ENCODE data around the gene B3GNT8. TPM values are rescaled to one million over a fixed set of nuclear protein-coding genes. Genes with fewer than 3 reads are reported as not detected.

Gene B3GNT8, protein sequence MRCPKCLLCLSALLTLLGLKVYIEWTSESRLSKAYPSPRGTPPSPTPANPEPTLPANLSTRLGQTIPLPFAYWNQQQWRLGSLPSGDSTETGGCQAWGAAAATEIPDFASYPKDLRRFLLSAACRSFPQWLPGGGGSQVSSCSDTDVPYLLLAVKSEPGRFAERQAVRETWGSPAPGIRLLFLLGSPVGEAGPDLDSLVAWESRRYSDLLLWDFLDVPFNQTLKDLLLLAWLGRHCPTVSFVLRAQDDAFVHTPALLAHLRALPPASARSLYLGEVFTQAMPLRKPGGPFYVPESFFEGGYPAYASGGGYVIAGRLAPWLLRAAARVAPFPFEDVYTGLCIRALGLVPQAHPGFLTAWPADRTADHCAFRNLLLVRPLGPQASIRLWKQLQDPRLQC
- total RNA-seq, result not detected

GRCh38 chr19:41426952-41427646, at the start of gene B3GNT8:
Gene B3GNT8 (minus strand): TSS chr19:41427374. CDS start chr19:41426778, 596 bp downstream.

DNA sequence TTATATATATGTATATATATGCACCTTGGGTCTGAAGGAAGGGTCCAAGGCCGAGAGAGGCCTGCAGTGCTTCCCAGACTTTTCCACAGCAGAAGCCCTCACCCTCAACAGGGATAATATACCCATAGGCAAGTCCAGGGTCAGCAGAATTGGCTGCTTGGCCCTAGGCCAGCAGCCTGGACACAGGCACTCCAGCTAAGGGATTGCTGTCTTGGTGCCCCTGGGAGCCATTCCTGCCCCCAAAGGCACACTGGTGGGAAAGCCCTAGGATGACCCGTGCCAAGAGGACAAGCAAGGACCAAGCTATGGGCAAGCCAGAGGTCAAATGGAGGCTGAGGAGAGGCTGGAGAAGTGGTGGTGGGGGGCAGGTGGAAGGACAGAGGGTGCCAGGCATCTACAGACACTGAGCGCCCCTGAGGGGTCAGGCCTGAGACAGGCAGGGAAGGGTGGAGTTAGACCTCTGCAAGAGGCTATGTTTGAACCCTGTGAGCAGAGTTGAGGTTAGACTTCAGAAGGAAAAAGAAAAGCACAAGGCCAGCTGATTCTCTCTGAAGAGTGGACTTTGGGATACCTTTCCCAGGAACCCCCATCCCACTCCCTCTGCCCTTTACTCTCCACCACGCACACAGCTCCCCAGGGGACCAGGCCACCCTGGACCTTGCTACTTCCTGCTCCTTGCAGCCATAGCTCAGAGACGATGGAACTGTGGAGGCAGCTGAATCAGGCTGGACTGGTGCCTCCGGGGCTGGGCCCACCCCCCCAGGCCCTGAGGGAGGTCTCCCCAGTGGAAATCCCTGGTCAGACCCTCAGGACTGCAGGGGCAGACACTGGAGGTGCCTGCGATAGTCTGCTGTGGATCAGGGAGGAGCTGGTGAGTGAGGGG, 15.5 kb upstream of the B3GNT8 start, which contains the start of gene ERICH4:
ERICH4 (plus strand) TSS at position 684 of the 883 bp plus-strand sequence; CDS start at position 698, 14 bp downstream.

DNA sequence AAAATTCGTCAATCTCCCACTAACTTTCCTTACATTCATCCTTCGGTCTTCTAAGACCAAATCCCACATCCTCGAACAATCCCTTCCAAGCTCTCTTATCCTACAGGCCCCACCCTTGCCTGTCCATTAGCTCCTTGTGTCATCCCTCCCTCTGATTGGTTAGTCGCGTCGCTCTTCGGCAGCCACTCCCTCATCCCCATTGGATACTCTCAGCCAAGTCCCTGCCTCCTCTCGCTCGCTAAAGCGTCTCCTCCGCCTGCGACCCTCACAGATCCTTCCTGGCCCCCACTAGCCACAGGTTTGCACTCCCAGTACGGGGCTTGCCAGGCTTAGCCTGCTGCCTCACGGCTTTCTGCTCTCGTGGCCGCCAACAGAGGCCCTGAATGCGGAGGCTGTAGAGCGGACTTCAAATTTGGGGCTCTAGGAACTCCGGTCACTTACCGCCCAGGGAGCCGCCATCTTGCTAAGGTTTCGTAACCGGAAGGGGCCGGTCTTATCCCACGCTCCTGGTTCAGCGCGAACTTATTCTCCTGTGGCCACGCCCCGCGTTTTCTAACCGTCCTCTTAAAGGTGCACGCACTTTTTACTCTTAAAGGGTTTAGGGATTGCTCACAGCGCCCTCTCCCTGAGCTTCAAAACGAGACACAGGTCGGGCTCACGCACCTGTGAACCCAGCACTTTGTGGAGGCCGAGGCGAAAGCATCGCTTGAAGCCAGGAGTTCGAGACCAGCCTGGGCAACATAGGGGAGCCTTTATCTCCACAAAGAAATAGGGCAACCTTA, 12.5 kb upstream of the B3GNT8 start, which contains the start of gene DMAC2:
DMAC2 (minus strand) TSS at position 472 of the 782 bp plus-strand sequence; CDS start at position 459, 13 bp downstream.

GRCh38 chr19:41397086-41398049, 29.8 kb downstream of the B3GNT8 start, which contains the start of the genes BCKDHA and EXOSC5:
Gene BCKDHA (plus strand): TSS chr19:41397818. CDS start chr19:41397828, 10 bp downstream.
Gene EXOSC5 (minus strand): TSS chr19:41397359. CDS start chr19:41397328, 31 bp downstream.

GRCh38 chr19:41376241-41376997, 50.8 kb downstream of the B3GNT8 start, which contains the start of gene TMEM91:
Gene TMEM91 (plus strand): TSS chr19:41376533. CDS start chr19:41378310, 1,777 bp downstream.

Small RNAs within 50 kb of the gene (small RNA-seq; reads per million reads assigned to genes)
- not detected for gene RF00017

Other genes with a start within 250 kb of the B3GNT8 start
- 3.2 TPM for gene CYP2S1, start 234.2 kb downstream of the B3GNT8 start, total RNA-seq
- gene AXL, start 208.2 kb downstream of the B3GNT8 start, total RNA-seq, result 10.4 TPM
- gene HNRNPUL1, start 163.0 kb downstream of the B3GNT8 start, total RNA-seq, result 75.9 TPM
- gene CCDC97, start 117.2 kb downstream of the B3GNT8 start, total RNA-seq, result 5.8 TPM
- 3.0 TPM for gene TGFB1, start 73.5 kb downstream of the B3GNT8 start, total RNA-seq
- 6.0 TPM for gene B9D2, start 63.2 kb downstream of the B3GNT8 start, total RNA-seq
- 17.3 TPM for gene TMEM91, start 50.8 kb downstream of the B3GNT8 start, total RNA-seq
- gene EXOSC5, start 30.0 kb downstream of the B3GNT8 start, total RNA-seq, result 16.6 TPM
- 26.3 TPM for gene BCKDHA, start 29.6 kb downstream of the B3GNT8 start, total RNA-seq
- gene DMAC2, start 12.5 kb upstream of the B3GNT8 start, total RNA-seq, result 23.3 TPM
- gene ERICH4, start 15.8 kb upstream of the B3GNT8 start, total RNA-seq, result not detected
- 18.0 TPM for gene CEACAM21, start 148.8 kb upstream of the B3GNT8 start, total RNA-seq
- gene CEACAM4, start 199.7 kb upstream of the B3GNT8 start, total RNA-seq, result not detected

All from diencephalon (tissue), 1 donor.